B cell (primary cell): ENCODE measurements around the gene KHK. TPM values are rescaled to one million over a fixed set of nuclear protein-coding genes. Genes with fewer than 3 reads are reported as not detected.

Experiments used
- ATAC-seq: fragments of 200-7000 bp; cut with Tn5 transposase; one replicate; pipeline ENCODE4 v1.10.0; 2021; ENCODE audit warnings: low read depth, mild to moderate bottlenecking, moderate number of reproducible peaks, moderate library complexity
- CTCF ChIA-PET: fragments of 350-600 bp; sonication (Branson Sonifier 250); formaldehyde crosslinking; loops from one replicate; lab custom pipeline; 2021; ENCODE audit warnings: antibody characterized with exemption, inconsistent platforms; lab: Charles Lee
- POLR2A ChIA-PET: fragments of 350-600 bp; sonication (Branson Sonifier 250); formaldehyde crosslinking; loops from one replicate; lab custom pipeline; 2021; ENCODE audit warnings: antibody characterized with exemption; lab: Charles Lee
- DNase-seq: peaks from one replicate; pipeline ENCODE4 v3.0.0; 2013
- H2AFZ ChIP-seq: 2 replicates; pipeline ENCODE4 v1.6.1; 2012; ENCODE audit warnings: mild to moderate bottlenecking, low read depth, low read length; ENCODE audit not compliant: insufficient read depth, poor library complexity, severe bottlenecking
- H3K27ac ChIP-seq, 2 donors: 1 replicate in 1 of 2; 2 replicates in 1 of 2; pipeline ENCODE4 v1.5.1; 2012 to 2013; ENCODE audit warnings: low read length in 2 of 2, mild to moderate bottlenecking in 2 of 2, moderate library complexity in 1 of 2
- H3K27me3 ChIP-seq, 4 experiments: fragments of 200-600 bp in 1 of 4; sonication (generic) in 1 of 4; replicated peaks in 1 of 4; 1 replicate in 2 of 4; 2 replicates in 2 of 4; pipeline versions ENCODE4 v1.6.1 to v1.7.0; 2013 to 2016; ENCODE audit warnings: low read length in 3 of 4, mild to moderate bottlenecking in 2 of 4, mixed read lengths in 1 of 4, moderate library complexity in 1 of 4; ENCODE audit not compliant: insufficient read depth in 4 of 4, control insufficient read depth in 3 of 4; ENCODE audit errors: control extremely low read depth in 1 of 4
- H3K36me3 ChIP-seq, 2 experiments: replicated peaks in 1 of 2; 1 replicate in 1 of 2; 2 replicates in 1 of 2; pipeline versions ENCODE4 v1.6.1 to v1.7.1; 2013; ENCODE audit warnings: low read length in 1 of 2; ENCODE audit not compliant: insufficient read depth in 2 of 2, control insufficient read depth in 1 of 2; ENCODE audit errors: control extremely low read depth in 1 of 2, extremely low read depth in 1 of 2
- H3K4me1 ChIP-seq, 2 donors: fragments of 200-600 bp in 1 of 2; sonication (generic) in 1 of 2; 1 replicate in 1 of 2; 2 replicates in 1 of 2; pipeline versions ENCODE4 v1.5.1 to v1.6.1; 2013 to 2017; ENCODE audit warnings: low read length in 2 of 2; ENCODE audit not compliant: control insufficient read depth in 2 of 2, insufficient read depth in 2 of 2
- H3K4me2 ChIP-seq: replicated peaks from 2 replicates; pipeline ENCODE3; 2012; ENCODE audit warnings: mild to moderate bottlenecking, low read depth, low read length; ENCODE audit not compliant: poor library complexity, severe bottlenecking
- H3K4me3 ChIP-seq, 5 experiments: fragments of 200-600 bp in 1 of 5; sonication (generic) in 1 of 5; 1 replicate in 3 of 5; 2 replicates in 2 of 5; pipeline versions ENCODE4 v1.5.1 to v1.7.0; 2011 to 2016; ENCODE audit warnings: low read length in 4 of 5, mild to moderate bottlenecking in 4 of 5, low read depth in 2 of 5, control low read depth in 1 of 5, moderate library complexity in 1 of 5; ENCODE audit not compliant: insufficient read depth in 1 of 5; ENCODE audit errors: control extremely low read depth in 1 of 5, extremely low read depth in 1 of 5
- H3K79me2 ChIP-seq: fragments of 200-600 bp; sonication (generic); one replicate; pipeline ENCODE4 v1.6.0; 2016; ENCODE audit warnings: low read length; ENCODE audit not compliant: control insufficient read depth, insufficient read depth
- H3K9ac ChIP-seq: fragments of 200-600 bp; sonication (generic); 2 replicates; pipeline ENCODE4 v1.6.1; 2017; ENCODE audit warnings: mild to moderate bottlenecking, low read length, moderate library complexity
- H3K9me3 ChIP-seq, 3 donors: one replicate each; pipeline versions ENCODE4 v1.6.1 to v1.7.1; 2013; ENCODE audit warnings: low read length in 2 of 3; ENCODE audit not compliant: control insufficient read depth in 2 of 3, insufficient read depth in 1 of 3; ENCODE audit errors: control extremely low read depth in 1 of 3
- H4K20me1 ChIP-seq: 2 replicates; pipeline ENCODE4 v1.6.0; 2012; ENCODE audit warnings: mild to moderate bottlenecking, low read length; ENCODE audit not compliant: insufficient read depth, control insufficient read depth, poor library complexity, severe bottlenecking
- H3K27ac Mint-ChIP-seq: one replicate; pipeline ENCODE4 v1.8.0; 2021; ENCODE audit warnings: mixed read lengths
- H3K27me3 Mint-ChIP-seq: one replicate; pipeline ENCODE4 v1.8.0; 2021; ENCODE audit warnings: mixed read lengths
- H3K4me1 Mint-ChIP-seq: one replicate; pipeline ENCODE4 v1.8.0; 2021; ENCODE audit warnings: mixed read lengths
- H3K4me3 Mint-ChIP-seq: one replicate; pipeline ENCODE4 v1.8.0; 2021; ENCODE audit warnings: mixed read lengths
- H3K9me3 Mint-ChIP-seq: one replicate; pipeline ENCODE4 v1.8.0; 2022; ENCODE audit warnings: mixed read lengths; ENCODE audit not compliant: insufficient read depth
- EZH2 ChIP-seq: IDR thresholded peaks from 2 replicates; pipeline ENCODE4 v1.6.1; 2012; ENCODE audit warnings: borderline replicate concordance, low read depth, mild to moderate bottlenecking, moderate library complexity, low read length; ENCODE audit not compliant: insufficient read depth, poor library complexity, severe bottlenecking
- WGBS: methylation state at CpG from one replicate; pipeline ENCODE4 v1.1.5; 2013; ENCODE audit warnings: missing lambda C conversion rate; ENCODE audit not compliant: insufficient coverage; 5-methylcytosine and 5-hydroxymethylcytosine counted together
- intact Hi-C: fragments of 100-400 bp; cut with micrococcal nuclease; formaldehyde crosslinking; loops from one replicate; pipeline ENCODE4 v1.10.0; 2022
- polyA plus RNA-seq: library from polyadenylated mRNA; depleted of rRNA; stranded (reverse); fragments of >200 nt; gene quantifications from 2 replicates; pipeline ENCODE4 v1.2.3, GENCODE V29; 2012
- total RNA-seq, 2 donors: library from RNA; stranded (reverse); fragments of 120-200 nt in 1 of 2; gene quantifications; 1 replicate in 1 of 2; 2 replicates in 1 of 2; pipeline versions ENCODE4 v1.2.3 to v1.2.4, GENCODE V29; 2013 to 2022
- TF ChIP-seq, protein P1 (sequence below): fragments of 200-600 bp; IDR thresholded peaks from one replicate; pipeline ENCODE4 v1.8.0; 2022; ENCODE audit warnings: antibody characterized with exemption, mild to moderate bottlenecking

KHK gene
- total and polyA plus RNA-seq, 2 donors (not counting 1 experiment from before 2014, with no cell fraction given): 3.3 to 4.0 TPM

DNA sequence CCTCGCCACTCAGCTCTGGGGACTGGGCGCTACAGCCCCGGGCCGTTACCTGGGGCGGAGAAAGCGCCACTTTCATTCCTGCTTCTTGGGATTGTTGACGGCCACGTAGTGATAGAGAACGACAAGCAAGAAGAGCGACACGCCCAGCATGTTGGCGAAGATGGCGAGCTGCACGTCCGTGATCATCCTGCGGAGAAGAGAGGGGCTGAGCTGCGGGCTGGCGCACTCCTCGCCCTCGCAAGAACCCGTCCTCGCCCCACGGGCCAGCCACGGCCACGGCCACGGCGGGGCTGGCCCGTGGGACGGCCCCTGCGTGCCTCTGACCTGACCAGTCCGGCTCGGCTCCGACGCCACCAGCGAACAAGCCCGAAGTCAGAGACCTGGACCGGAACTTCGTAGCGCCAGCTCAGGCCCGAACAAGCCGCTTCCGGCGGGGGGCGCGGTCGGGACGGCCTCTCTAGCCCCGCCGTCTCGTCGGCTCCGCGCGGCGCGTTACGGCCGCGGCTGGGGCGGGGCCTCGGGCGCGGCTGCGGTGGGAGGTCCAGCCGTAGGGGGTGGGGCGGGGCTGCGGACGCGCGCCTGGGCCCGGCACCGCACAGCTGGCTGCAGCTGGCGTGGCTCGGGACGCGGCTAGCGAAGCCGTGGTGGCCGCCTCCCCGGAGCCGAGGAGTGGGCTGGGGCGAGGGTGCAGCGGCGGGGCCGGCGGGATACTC lies 15.1 kb upstream of the KHK start, which contains the start of gene OST4:
TSS of gene OST4 (minus strand) at position 378 of the 713 bp plus-strand sequence.
- Histone ChIP-seq H3K4me2 (peak within 1 kb of the TSS; percentile 90), H3K4me3 (peak within 1 kb of the TSS; percentile 79 to 91 (median 88)), H3K79me2 (peaks cover 33% of the 10 kb centered on the region), H3K27ac (peak within 1 kb of the TSS; percentile 64 to 87), H3K4me1 (peaks cover 35 to 43% of the 10 kb centered on the region in 2 donors), H3K9me3 (no peaks in the 10 kb centered on the region), H3K9ac (peak within 1 kb of the TSS; percentile 83), H2AFZ (peak within 1 kb of the TSS; percentile 82), H3K27me3 (no peaks in the 10 kb centered on the region), H4K20me1 (peaks cover 17% of the 10 kb centered on the region), H3K36me3 (peaks cover 6 to 29% of the 10 kb centered on the region in 2 experiments)
- intact Hi-C loops: loop anchor here (1.0 to 2.0 kb wide), 7 partner anchors 10 to 299 kb away; partner anchors contain the start of genes AGBL5, EIF2B4, KHK and PREB
- Mint-ChIP-seq H3K27me3 (no peaks in the 10 kb centered on the region), H3K4me1 (peaks cover 62% of the 10 kb centered on the region), H3K27ac (peak within 1 kb of the TSS; percentile 95), H3K4me3 (peak within 1 kb of the TSS; percentile 99), H3K9me3 (no peaks in the 10 kb centered on the region)
- WGBS: under 1% methylated on average over 85 of the region's 86 CpGs
- CTCF ChIA-PET: interaction anchor here (0.8 to 3.3 kb wide), 11 partner anchors 10 to 557 kb away, joined by 3 to 30 read pairs (median 7); partner anchors contain the start of genes AGBL5, CCDC121, KHK and TMEM214
- ATAC-seq: peak; percentile 95
- peak; percentile 93 for DNase-seq
- TF ChIP-seq, protein P1, sequence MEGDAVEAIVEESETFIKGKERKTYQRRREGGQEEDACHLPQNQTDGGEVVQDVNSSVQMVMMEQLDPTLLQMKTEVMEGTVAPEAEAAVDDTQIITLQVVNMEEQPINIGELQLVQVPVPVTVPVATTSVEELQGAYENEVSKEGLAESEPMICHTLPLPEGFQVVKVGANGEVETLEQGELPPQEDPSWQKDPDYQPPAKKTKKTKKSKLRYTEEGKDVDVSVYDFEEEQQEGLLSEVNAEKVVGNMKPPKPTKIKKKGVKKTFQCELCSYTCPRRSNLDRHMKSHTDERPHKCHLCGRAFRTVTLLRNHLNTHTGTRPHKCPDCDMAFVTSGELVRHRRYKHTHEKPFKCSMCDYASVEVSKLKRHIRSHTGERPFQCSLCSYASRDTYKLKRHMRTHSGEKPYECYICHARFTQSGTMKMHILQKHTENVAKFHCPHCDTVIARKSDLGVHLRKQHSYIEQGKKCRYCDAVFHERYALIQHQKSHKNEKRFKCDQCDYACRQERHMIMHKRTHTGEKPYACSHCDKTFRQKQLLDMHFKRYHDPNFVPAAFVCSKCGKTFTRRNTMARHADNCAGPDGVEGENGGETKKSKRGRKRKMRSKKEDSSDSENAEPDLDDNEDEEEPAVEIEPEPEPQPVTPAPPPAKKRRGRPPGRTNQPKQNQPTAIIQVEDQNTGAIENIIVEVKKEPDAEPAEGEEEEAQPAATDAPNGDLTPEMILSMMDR: no peak
- no peak for TF ChIP-seq EZH2
- POLR2A ChIA-PET: interaction anchor here (0.5 to 3.4 kb wide), 8 partner anchors 10 to 299 kb away, joined by 3 to 48 read pairs (median 5); partner anchors contain the start of genes AGBL5, ATRAID, KHK and PREB
